DOHH2 (cell line): ENCODE data around the gene KREMEN2.

Experiments
- H3F3A ChIP-seq: fragments of 200-600 bp; sonication (generic), shearing (Covaris generic); 2 replicates; pipeline ENCODE4 v1.6.0; 2016; ENCODE audit warnings: antibody characterized with exemption, mild to moderate bottlenecking; ENCODE audit not compliant: control insufficient read depth, insufficient read depth
- H3K27ac ChIP-seq: fragments of 200-600 bp; sonication (generic); 2 replicates; pipeline ENCODE4 v1.5.1; 2014; ENCODE audit warnings: low read depth, mild to moderate bottlenecking, low read length, moderate library complexity
- H3K27me3 ChIP-seq: fragments of 200-600 bp; sonication (generic); 2 replicates; pipeline ENCODE4 v1.6.1; 2014; ENCODE audit warnings: mild to moderate bottlenecking, low read length, mixed read lengths; ENCODE audit not compliant: control insufficient read depth
- H3K36me3 ChIP-seq: fragments of 200-600 bp; sonication (generic); 2 replicates; pipeline ENCODE4 v1.6.1; 2014; ENCODE audit warnings: mild to moderate bottlenecking, low read length, moderate library complexity, mixed read lengths; ENCODE audit not compliant: control insufficient read depth
- H3K4me1 ChIP-seq: fragments of 200-600 bp; sonication (generic); 2 replicates; pipeline ENCODE4 v1.6.1; 2014; ENCODE audit warnings: mild to moderate bottlenecking, low read length, mixed read lengths; ENCODE audit not compliant: control insufficient read depth
- H3K4me2 ChIP-seq: fragments of 200-600 bp; sonication (generic); 2 replicates; pipeline ENCODE4 v1.6.0; 2014; ENCODE audit warnings: mild to moderate bottlenecking, low read length, moderate library complexity
- H3K4me3 ChIP-seq: fragments of 200-600 bp; sonication (generic); 2 replicates; pipeline ENCODE4 v1.5.1; 2014; ENCODE audit warnings: mild to moderate bottlenecking, low read length, mixed read lengths
- H3K79me2 ChIP-seq: fragments of 200-600 bp; sonication (generic); 2 replicates; pipeline ENCODE4 v1.6.1; 2014; ENCODE audit warnings: mild to moderate bottlenecking, low read length, mixed read lengths; ENCODE audit not compliant: control insufficient read depth
- H3K9me2 ChIP-seq: fragments of 200-600 bp; sonication (generic); replicated peaks from 2 replicates; pipeline ENCODE4 v1.6.1; 2014; ENCODE audit warnings: mild to moderate bottlenecking, low read length, mixed read lengths; ENCODE audit not compliant: control insufficient read depth
- H3K9me3 ChIP-seq: fragments of 200-600 bp; sonication (generic); 2 replicates; pipeline ENCODE4 v1.6.1; 2014; ENCODE audit warnings: antibody characterized with exemption, low read length, mixed read lengths; ENCODE audit not compliant: control insufficient read depth, insufficient read depth
- H4K20me1 ChIP-seq: fragments of 200-600 bp; sonication (generic); 2 replicates; pipeline ENCODE4 v1.6.0; 2014; ENCODE audit warnings: low read depth, mild to moderate bottlenecking, antibody characterized with exemption, low read length, moderate library complexity; ENCODE audit not compliant: control insufficient read depth, insufficient read depth
- CTCF ChIP-seq: fragments of 200-600 bp; sonication (generic); IDR thresholded peaks from one replicate; pipeline ENCODE4 v1.5.1; 2014; ENCODE audit warnings: antibody characterized with exemption, mild to moderate bottlenecking, low read depth, low read length; ENCODE audit not compliant: poor library complexity, severe bottlenecking
- EZH2phosphoT487 ChIP-seq: fragments of 200-600 bp; sonication (generic); IDR thresholded peaks from 2 replicates; pipeline ENCODE4 v1.6.1; 2017; ENCODE audit warnings: borderline replicate concordance, mild to moderate bottlenecking, antibody characterized with exemption, low read length, moderate library complexity, mixed read lengths

KREMEN2 gene

DNA sequence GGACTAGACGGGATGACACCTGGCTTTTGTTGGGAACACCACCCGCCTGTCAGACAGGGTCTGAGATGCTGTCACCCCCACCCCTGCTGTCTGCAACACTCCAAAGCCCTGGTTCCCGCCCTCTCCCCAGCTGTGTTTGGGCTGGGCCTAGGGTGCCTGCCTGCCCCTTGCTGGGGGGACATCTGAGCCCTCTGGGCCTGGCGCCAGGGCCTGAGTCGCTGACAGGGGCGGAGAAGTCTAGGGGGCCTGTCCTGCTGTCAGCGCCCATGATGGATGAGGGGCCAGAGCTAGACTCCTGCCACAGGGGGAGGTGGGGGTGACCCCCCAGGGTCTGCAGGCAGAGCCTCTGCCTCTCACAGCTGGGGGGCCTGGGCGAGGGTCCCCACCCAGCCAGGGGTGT, 23.8 kb downstream of the KREMEN2 start:
- no peaks in the 10 kb centered on the region for H3K9me2 ChIP-seq
- TF ChIP-seq EZH2phosphoT487 (no peak), CTCF (no peak)
- no peaks in the 10 kb centered on the region for H3K79me2 ChIP-seq
- H3K4me1 ChIP-seq, result peaks cover 9% of the 10 kb centered on the region
- H3K36me3 ChIP-seq, result no peaks in the 10 kb centered on the region
- no peaks in the 10 kb centered on the region for H3K9me3 ChIP-seq
- H3F3A ChIP-seq, result peaks cover 3% of the 10 kb centered on the region
- H3K4me3 ChIP-seq, result no peak overlapping the region
- no peaks in the 10 kb centered on the region for H4K20me1 ChIP-seq
- H3K4me2 ChIP-seq, result no peak overlapping the region
- no peak overlapping the region for H3K27ac ChIP-seq
- peaks cover 39% of the 10 kb centered on the region; the same call in 1 of the 2 replicates for H3K27me3 ChIP-seq

DNA sequence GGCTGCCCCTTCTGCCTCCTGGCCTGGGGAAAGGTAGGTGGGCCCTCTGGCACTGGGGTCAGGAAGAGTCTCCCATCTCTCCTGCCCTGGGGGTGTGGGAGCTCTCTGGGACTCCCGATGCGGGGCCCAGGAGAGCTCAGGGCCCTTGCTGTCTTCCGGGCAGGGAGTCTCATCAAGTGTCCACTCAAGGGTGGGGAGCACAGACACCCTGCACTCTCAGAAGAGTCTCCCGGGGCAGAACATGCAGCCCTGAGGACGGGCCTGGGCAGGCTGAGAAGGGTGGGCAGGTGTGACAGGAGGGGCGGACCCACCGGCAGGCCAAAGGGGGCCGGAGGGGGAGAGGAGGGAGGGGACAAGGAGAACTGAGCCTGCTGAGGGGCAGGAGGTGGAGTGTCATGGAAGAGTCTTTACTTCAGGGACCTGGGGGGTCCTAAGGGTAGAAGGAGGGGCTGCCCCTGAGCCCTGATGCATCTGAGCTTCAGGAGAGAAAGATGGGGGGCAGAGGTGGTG, 24.6 kb downstream of the KREMEN2 start:
- H3K4me3 ChIP-seq, result no peak overlapping the region
- peaks cover 39% of the 10 kb centered on the region; the same call in 1 of the 2 replicates for H3K27me3 ChIP-seq
- H3K9me3 ChIP-seq, result no peaks in the 10 kb centered on the region
- TF ChIP-seq EZH2phosphoT487 (no peak), CTCF (no peak)
- H3K9me2 ChIP-seq, result no peaks in the 10 kb centered on the region
- no peaks in the 10 kb centered on the region for H3K36me3 ChIP-seq
- no peaks in the 10 kb centered on the region for H3F3A ChIP-seq
- H4K20me1 ChIP-seq, result no peaks in the 10 kb centered on the region
- H3K27ac ChIP-seq, result no peak overlapping the region
- H3K79me2 ChIP-seq, result no peaks in the 10 kb centered on the region
- no peak overlapping the region for H3K4me2 ChIP-seq
- peaks cover 4% of the 10 kb centered on the region for H3K4me1 ChIP-seq

GRCh38 chr16:2990891-2991290, 26.8 kb downstream of the KREMEN2 start:
- Histone ChIP-seq H3K9me2 (no peaks in the 10 kb centered on the region), H3K36me3 (no peaks in the 10 kb centered on the region), H3K4me2 (no peak overlapping the region), H3K79me2 (no peaks in the 10 kb centered on the region), H3K4me3 (no peak overlapping the region), H3K27me3 (peaks cover 35% of the 10 kb centered on the region; the same call in 1 of the 2 replicates), H3K4me1 (no peaks in the 10 kb centered on the region), H3K27ac (no peak overlapping the region), H3F3A (no peaks in the 10 kb centered on the region), H3K9me3 (no peaks in the 10 kb centered on the region), H4K20me1 (no peaks in the 10 kb centered on the region)
- TF ChIP-seq EZH2phosphoT487, result no peak
- no peak for TF ChIP-seq CTCF
